Right lobe of liver (tissue), 6 donors: Measurements from ENCODE around the gene RASGRF2. TPM values are rescaled to one million over a fixed set of nuclear protein-coding genes. Genes with fewer than 3 reads are reported as not detected.

ENCODE experiments used
- ATAC-seq, 4 donors: fragments of 200-7000 bp; cut with Tn5 transposase; one replicate each; pipeline ENCODE4 v1.9.1; 2020; ENCODE audit warnings: mild to moderate bottlenecking in 4 of 4, moderate library complexity in 4 of 4
- DNase-seq, 3 donors: peaks; one replicate each; pipeline ENCODE4 v3.0.0-alpha.2; 2020
- H3K27ac ChIP-seq, 3 donors: fragments of 200-600 bp; one replicate each; pipeline ENCODE4 v1.8.0; 2022
- H3K27me3 ChIP-seq, 2 donors: fragments of 200-600 bp; one replicate each; pipeline ENCODE4 v1.8.0; 2022
- H3K36me3 ChIP-seq, 4 donors: fragments of 200-600 bp; sonication (generic) in 1 of 4; one replicate each; pipeline versions ENCODE4 v1.5.1 to v1.8.0; 2017 to 2022; ENCODE audit warnings: control low read depth in 1 of 4
- H3K4me1 ChIP-seq, 4 donors: fragments of 200-600 bp; sonication (generic) in 1 of 4; one replicate each; pipeline versions ENCODE4 v1.5.1 to v1.8.0; 2017 to 2022; ENCODE audit warnings: control low read depth in 1 of 4
- H3K4me3 ChIP-seq, 3 donors: fragments of 200-600 bp; one replicate each; pipeline ENCODE4 v1.8.0; 2022
- H3K9me3 ChIP-seq, 4 donors: fragments of 200-600 bp; sonication (generic) in 1 of 4; one replicate each; pipeline versions ENCODE4 v1.5.1 to v1.8.0; 2017 to 2022; ENCODE audit warnings: control low read depth in 1 of 4
- POLR2A ChIP-seq: fragments of 450-650 bp; IDR thresholded peaks from one replicate; pipeline ENCODE4 v1.6.1; 2017; ENCODE audit warnings: antibody characterized with exemption, mild to moderate bottlenecking
- WGBS: methylation state at CpG from one replicate; pipeline ENCODE4 v1.1.6; 2018; ENCODE audit warnings: low coverage, low lambda C conversion rate; ENCODE audit not compliant: insufficient coverage; ENCODE audit errors: missing lambda C conversion rate; 5-methylcytosine and 5-hydroxymethylcytosine counted together
- intact Hi-C, 2 donors: fragments of 100-400 bp; cut with DNase I; formaldehyde crosslinking; loops; one replicate each; pipeline versions ENCODE4 v1.11.2 to v1.14.1; 2022
- total RNA-seq, 6 experiments: library from RNA; depleted of rRNA in 2 of 6; stranded (reverse); fragments of >200 nt in 2 of 6; fragmentation: NEBNext Ultra II Directional in 3 of 6; extraction: Animal tissue kit (Norgen Biotek cat#: 25700) in 3 of 6; gene quantifications; one replicate each; pipeline versions ENCODE4 v1.1.0 to v1.2.4, GENCODE V29; 2016 to 2023
- TF ChIP-seq, protein P1 (sequence below), 4 donors: fragments of 200-600 bp in 3 of 4; fragments of 450-650 bp in 1 of 4; IDR thresholded peaks; one replicate each; pipeline versions ENCODE4 v1.5.1 to v1.8.0; 2016 to 2022; ENCODE audit warnings: antibody characterized with exemption in 4 of 4, mild to moderate bottlenecking in 2 of 4
- donor health status: DM: no; HTN: yes; CAD: no.
- donor health status: DM: no; HTN: no; CAD: no.
- donor health status: DM: no; HTN: no; CAD: no.
- donor health status: DM: no; HTN: yes; CAD: no.
- donor health status: DM: no; HTN: yes; CAD: no.

RASGRF2 gene
- total RNA-seq, 6 experiments from 2014 or later, result 0.20 to 0.61 (median 0.36) TPM

DNA sequence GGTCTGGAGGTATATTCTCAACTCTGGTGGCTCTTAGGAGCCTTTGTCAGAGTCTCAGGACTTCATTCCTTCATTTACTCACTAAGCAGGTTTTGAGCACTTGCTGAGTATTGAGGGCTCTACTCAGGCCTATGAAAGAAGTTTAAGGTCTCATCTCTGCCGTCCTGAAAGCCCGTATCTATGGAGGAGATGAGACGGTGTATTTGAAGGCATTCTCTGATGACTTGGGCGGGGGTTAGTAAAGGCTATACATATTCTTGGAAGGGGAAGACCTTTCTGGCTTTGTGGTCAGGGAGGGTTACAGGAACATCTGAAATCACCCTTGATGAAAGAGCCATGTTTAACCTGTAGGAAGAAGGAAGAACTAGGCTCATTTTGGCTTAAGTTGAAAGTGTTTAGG is 21.9 kb downstream of the RASGRF2 start:
- intact Hi-C loops, result no loop called here
- no peaks in the 10 kb centered on the region for H3K9me3 ChIP-seq
- no peak overlapping the region for H3K4me3 ChIP-seq
- no peaks in the 10 kb centered on the region for H3K36me3 ChIP-seq
- TF ChIP-seq, protein P1, sequence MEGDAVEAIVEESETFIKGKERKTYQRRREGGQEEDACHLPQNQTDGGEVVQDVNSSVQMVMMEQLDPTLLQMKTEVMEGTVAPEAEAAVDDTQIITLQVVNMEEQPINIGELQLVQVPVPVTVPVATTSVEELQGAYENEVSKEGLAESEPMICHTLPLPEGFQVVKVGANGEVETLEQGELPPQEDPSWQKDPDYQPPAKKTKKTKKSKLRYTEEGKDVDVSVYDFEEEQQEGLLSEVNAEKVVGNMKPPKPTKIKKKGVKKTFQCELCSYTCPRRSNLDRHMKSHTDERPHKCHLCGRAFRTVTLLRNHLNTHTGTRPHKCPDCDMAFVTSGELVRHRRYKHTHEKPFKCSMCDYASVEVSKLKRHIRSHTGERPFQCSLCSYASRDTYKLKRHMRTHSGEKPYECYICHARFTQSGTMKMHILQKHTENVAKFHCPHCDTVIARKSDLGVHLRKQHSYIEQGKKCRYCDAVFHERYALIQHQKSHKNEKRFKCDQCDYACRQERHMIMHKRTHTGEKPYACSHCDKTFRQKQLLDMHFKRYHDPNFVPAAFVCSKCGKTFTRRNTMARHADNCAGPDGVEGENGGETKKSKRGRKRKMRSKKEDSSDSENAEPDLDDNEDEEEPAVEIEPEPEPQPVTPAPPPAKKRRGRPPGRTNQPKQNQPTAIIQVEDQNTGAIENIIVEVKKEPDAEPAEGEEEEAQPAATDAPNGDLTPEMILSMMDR (IDR thresholded peaks at IDR 0.05), result no peak
- TF ChIP-seq POLR2A, result no peak
- H3K27ac ChIP-seq, result no peak overlapping the region
- WGBS, result 68% methylated on average over 4 of the region's 4 CpGs
- no peaks in the 10 kb centered on the region for H3K27me3 ChIP-seq
- no peak for DNase-seq
- no peaks in the 10 kb centered on the region for H3K4me1 ChIP-seq
- no peak for ATAC-seq

DNA sequence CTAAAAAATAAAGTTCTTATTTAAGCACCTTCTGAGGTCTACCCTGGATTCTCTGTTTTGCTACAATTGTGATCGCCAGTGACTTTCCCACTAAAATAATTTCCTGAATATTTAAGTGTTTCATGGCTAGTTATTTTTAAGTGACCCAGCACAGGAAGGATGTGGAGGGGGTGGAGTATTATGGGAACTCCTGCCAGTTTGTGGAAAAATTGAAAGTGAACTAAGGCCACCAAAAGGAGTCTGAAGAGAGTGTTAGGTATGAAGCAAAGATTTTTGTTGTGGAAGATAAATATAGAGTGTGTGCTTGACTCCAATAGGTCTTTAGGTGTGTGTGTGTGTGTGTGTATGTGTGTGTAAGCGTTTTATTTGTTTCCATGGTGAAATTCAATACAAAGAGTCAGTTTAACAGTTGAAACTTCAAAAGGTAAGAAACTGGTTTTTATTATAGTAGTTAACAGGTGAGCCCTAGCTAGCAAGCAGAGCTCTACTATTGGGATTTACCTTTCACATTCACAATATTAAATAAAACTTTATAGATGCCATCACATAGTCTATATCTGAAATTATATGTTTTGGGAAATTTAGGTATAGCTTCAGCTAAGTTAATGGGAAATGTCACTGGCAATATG is 25.6 kb downstream of the RASGRF2 start:
- Histone ChIP-seq H3K36me3 (no peaks in the 10 kb centered on the region), H3K9me3 (no peaks in the 10 kb centered on the region), H3K4me1 (no peaks in the 10 kb centered on the region), H3K27me3 (no peaks in the 10 kb centered on the region), H3K4me3 (no peak overlapping the region), H3K27ac (no peak overlapping the region)
- TF ChIP-seq POLR2A, result no peak
- TF ChIP-seq, protein P1 (IDR thresholded peaks at IDR 0.05), result no peak
- ATAC-seq, result peak; percentile 23 to 65 (median 46)
- intact Hi-C loops, result no loop called here
- DNase-seq, result no peak
- 39% methylated on average over 2 of the region's 2 CpGs for WGBS

DNA sequence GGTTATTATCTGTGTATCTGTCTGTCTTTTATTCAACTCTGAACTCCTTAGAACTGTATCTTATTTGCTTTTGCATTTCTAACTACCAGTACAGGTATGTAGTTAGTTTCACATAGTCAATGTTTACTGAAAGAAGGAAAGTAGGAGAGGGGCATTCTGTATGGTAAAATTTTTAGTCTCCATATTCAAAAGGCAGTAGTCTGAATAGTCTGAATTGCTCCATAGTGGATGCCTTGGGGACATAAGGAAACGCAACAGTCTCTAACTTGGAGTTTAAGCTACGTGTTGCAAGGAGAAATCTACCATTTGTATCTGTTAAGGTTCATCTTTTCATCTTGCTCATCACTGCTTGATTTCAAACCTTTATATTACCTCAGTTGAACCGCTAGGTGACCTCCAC is 26.2 kb downstream of the RASGRF2 start:
- intact Hi-C loops, result no loop called here

DNA sequence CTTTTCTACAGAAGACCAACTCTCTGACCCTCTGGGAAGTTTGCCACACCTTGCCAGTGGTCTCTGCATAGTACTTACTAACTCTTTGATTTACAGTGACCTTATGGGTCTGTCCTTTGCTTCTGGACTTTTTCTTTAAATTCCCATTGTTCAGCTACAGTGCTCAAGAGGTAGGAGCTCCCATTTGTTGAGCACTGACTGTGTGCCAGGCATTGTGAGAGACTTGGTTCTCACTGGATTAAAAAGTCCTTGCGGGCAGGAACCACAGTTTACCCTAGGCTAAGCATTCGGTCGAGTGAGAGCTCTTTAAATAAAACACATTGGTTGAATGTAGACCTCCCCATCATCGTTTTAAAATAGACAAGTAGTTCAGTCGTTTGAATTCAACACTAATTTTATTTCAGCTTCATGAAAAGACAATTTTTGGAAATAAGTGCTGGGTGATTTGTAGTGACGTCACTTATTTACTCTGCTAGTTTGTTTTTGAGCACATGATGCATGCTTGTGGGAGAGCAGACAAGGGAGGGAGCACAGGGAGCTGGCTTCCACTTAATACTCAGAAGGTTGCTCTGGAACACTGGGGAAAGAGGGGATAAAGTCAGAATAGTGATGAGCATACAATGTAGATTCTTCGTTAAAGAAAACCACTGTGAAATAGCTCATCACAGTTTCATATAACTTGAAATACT is 27.1 kb downstream of the RASGRF2 start:
- DNase-seq (no peak), ATAC-seq (no peak)
- no peaks in the 10 kb centered on the region for H3K4me1 ChIP-seq
- WGBS, result 63% methylated on average over 7 of the region's 7 CpGs
- intact Hi-C loops, result no loop called here
- H3K4me3 ChIP-seq, result no peak overlapping the region
- TF ChIP-seq, protein P1 (IDR thresholded peaks at IDR 0.05), result no peak
- TF ChIP-seq POLR2A, result no peak
- H3K27ac ChIP-seq, result no peak overlapping the region
- no peaks in the 10 kb centered on the region for H3K36me3 ChIP-seq
- no peaks in the 10 kb centered on the region for H3K9me3 ChIP-seq
- no peaks in the 10 kb centered on the region for H3K27me3 ChIP-seq

More for the DNA sequence above, 26.2 kb downstream of the RASGRF2 start:
- no peaks in the 10 kb centered on the region for H3K36me3 ChIP-seq
- DNase-seq (no peak), ATAC-seq (no peak)
- no peaks in the 10 kb centered on the region for H3K27me3 ChIP-seq
- H3K4me1 ChIP-seq, result no peaks in the 10 kb centered on the region
- H3K9me3 ChIP-seq, result no peaks in the 10 kb centered on the region
- no peak overlapping the region for H3K27ac ChIP-seq
- WGBS, result 93% methylated on average over 3 of the region's 3 CpGs
- no peak overlapping the region for H3K4me3 ChIP-seq
- no peak for TF ChIP-seq POLR2A
- TF ChIP-seq, protein P1 (IDR thresholded peaks at IDR 0.05), result no peak
